ENCODE measurements around the gene PROSER2.

PROSER2 gene

GRCh38 chr10:11798845-11799735 lies 24.1 kb upstream of the PROSER2 start:
- H3K27ac ChIP-seq = no peak overlapping the region
- ChIA-PET POLR2A (ENCODE audit: low non-redundant PET) (no interaction called here), CTCF (interaction anchor here (1.2 kb wide), 1 partner anchor 12 kb away, joined by 4 read pairs; no protein-coding TSS in a partner anchor)
- TF ChIP-seq, protein P1, sequence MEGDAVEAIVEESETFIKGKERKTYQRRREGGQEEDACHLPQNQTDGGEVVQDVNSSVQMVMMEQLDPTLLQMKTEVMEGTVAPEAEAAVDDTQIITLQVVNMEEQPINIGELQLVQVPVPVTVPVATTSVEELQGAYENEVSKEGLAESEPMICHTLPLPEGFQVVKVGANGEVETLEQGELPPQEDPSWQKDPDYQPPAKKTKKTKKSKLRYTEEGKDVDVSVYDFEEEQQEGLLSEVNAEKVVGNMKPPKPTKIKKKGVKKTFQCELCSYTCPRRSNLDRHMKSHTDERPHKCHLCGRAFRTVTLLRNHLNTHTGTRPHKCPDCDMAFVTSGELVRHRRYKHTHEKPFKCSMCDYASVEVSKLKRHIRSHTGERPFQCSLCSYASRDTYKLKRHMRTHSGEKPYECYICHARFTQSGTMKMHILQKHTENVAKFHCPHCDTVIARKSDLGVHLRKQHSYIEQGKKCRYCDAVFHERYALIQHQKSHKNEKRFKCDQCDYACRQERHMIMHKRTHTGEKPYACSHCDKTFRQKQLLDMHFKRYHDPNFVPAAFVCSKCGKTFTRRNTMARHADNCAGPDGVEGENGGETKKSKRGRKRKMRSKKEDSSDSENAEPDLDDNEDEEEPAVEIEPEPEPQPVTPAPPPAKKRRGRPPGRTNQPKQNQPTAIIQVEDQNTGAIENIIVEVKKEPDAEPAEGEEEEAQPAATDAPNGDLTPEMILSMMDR (conservative IDR thresholded peaks at IDR 0.05; ENCODE audit: low read depth) = no peak
- DNase-seq (ENCODE audit: low spot score) = no peak

DNA sequence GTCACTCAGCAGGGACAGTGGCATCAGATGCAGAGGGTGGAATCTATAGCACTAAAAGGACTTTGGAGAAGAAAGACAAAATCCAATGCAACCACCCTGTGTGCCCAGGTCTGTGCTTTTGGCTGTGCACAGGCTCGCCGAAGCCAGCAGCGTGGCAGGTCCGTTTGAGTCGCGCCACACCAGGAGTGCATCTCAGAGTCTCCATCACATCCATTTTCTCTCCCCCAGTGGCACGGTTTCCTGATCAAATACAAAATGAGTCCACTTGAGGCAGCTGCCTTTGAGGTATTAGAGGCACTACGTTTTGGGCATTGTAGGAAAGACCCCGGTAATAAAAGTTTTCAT lies 23.4 kb upstream of the PROSER2 start:
- POLR2A ChIA-PET (ENCODE audit: low non-redundant PET) = no interaction called here
- H3K27ac ChIP-seq = no peak overlapping the region
- CTCF ChIA-PET = interaction anchor here (1.2 kb wide), 1 partner anchor 11 kb away, joined by 4 read pairs; no protein-coding TSS in a partner anchor
- no peak for DNase-seq (ENCODE audit: low spot score)
- TF ChIP-seq, protein P1 (conservative IDR thresholded peaks at IDR 0.05; ENCODE audit: low read depth) = no peak

GRCh38 chr10:11804336-11804735 lies 18.8 kb upstream of the PROSER2 start:
- TF ChIP-seq, protein P1 (conservative IDR thresholded peaks at IDR 0.05; ENCODE audit: low read depth) = no peak
- no peak overlapping the region for H3K27ac ChIP-seq
- POLR2A ChIA-PET (ENCODE audit: low non-redundant PET) = no interaction called here
- CTCF ChIA-PET = interaction anchor here (1.1 kb wide), 1 partner anchor 15 kb away, joined by 3 read pairs; no protein-coding TSS in a partner anchor
- no peak for DNase-seq (ENCODE audit: low spot score)

DNA sequence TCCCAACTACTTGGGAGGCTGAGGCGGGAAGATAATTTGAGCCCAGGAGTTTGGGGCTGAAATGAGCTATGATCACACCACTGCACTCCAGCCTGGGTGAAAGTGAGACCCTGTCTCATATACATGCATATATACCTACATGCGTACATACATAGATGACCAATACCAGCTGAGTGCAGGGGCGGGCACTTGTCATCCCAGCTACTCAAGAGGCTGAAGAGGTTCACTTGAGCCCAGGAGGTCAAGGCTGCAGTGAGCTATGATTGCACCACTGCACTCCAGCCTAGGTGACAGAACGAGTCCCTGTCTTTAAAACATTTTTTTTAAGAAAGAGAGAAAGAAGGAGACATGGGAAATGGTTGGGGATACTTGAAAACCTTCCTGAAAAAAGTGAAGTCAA lies 17.4 kb upstream of the PROSER2 start:
- no peak for DNase-seq (ENCODE audit: low spot score)
- ChIA-PET POLR2A (ENCODE audit: low non-redundant PET) (no interaction called here), CTCF (interaction anchor here (0.6 kb wide), 1 partner anchor 23 kb away, joined by 3 read pairs; no protein-coding TSS in a partner anchor)
- TF ChIP-seq, protein P1 (conservative IDR thresholded peaks at IDR 0.05; ENCODE audit: low read depth) = no peak
- H3K27ac ChIP-seq = no peak overlapping the region

DNA sequence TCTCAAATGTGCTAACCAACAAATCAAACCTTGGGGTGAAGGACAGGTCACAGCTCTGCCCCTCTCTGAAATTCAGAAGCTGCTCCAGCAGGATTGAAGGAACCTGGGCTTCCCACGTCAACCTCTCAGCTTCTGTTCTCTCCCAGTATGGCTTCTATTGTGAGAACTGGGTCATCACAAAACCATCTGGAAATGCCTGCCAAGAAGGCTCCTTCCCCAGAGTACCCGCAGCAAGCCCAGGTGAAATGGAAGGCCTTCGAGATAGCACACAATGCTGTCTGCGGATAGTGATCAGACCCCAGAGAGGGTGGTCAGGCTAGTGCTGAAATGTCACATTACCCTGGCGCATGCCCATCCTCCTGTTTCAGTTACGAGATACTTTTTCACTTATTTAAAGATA lies 16.4 kb upstream of the PROSER2 start:
- DNase-seq (ENCODE audit: low spot score) = no peak
- no peak overlapping the region for H3K27ac ChIP-seq
- TF ChIP-seq, protein P1 (conservative IDR thresholded peaks at IDR 0.05; ENCODE audit: low read depth) = no peak
- ChIA-PET POLR2A (ENCODE audit: low non-redundant PET) (no interaction called here), CTCF (interaction anchor here (0.5 kb wide), 1 partner anchor 116 kb away, joined by 3 read pairs; no protein-coding TSS in a partner anchor)

DNA sequence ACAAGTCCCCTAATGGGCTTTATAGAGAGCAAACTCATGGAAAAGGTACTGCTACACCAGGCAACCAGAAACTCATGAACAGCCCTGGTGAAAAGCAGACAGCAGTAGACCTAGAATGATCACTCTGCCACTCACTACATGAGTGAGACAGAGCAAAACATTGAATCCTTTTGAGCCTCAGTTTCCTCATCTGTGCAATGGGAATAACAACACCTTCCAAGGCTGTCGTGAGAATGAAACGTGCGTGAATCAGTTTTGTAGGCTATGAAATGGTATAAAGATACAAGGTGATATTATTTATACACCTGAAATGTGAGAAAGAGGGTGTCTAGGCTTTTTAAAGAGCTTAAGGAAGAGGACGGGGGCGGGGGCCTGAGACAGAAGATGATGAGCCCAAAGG lies 14.3 kb upstream of the PROSER2 start:
- H3K27ac ChIP-seq = no peak overlapping the region
- TF ChIP-seq, protein P1 (conservative IDR thresholded peaks at IDR 0.05; ENCODE audit: low read depth) = no peak
- ChIA-PET POLR2A (ENCODE audit: low non-redundant PET) (no interaction called here), CTCF (no interaction called here)
- DNase-seq (ENCODE audit: low spot score) = no peak
